ENCODE measurements around the gene TNC.

The TNC gene

GRCh38 chr9:115046199-115046598, 71.8 kb downstream of the TNC start:
- no peak overlapping the region for H3K4me3 ChIP-seq (ENCODE audit: low read depth, low read length)
- no peaks in the 10 kb centered on the region for H3K9me3 ChIP-seq
- no peaks in the 10 kb centered on the region for H3K4me1 ChIP-seq
- no peaks in the 10 kb centered on the region for H3K36me3 ChIP-seq
- no peaks in the 10 kb centered on the region for H3K27me3 ChIP-seq
- no peak for DNase-seq
- TF ChIP-seq, protein P1, sequence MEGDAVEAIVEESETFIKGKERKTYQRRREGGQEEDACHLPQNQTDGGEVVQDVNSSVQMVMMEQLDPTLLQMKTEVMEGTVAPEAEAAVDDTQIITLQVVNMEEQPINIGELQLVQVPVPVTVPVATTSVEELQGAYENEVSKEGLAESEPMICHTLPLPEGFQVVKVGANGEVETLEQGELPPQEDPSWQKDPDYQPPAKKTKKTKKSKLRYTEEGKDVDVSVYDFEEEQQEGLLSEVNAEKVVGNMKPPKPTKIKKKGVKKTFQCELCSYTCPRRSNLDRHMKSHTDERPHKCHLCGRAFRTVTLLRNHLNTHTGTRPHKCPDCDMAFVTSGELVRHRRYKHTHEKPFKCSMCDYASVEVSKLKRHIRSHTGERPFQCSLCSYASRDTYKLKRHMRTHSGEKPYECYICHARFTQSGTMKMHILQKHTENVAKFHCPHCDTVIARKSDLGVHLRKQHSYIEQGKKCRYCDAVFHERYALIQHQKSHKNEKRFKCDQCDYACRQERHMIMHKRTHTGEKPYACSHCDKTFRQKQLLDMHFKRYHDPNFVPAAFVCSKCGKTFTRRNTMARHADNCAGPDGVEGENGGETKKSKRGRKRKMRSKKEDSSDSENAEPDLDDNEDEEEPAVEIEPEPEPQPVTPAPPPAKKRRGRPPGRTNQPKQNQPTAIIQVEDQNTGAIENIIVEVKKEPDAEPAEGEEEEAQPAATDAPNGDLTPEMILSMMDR (IDR thresholded peaks at IDR 0.05; ENCODE audit: low read depth, low read length): no peak

- Histone ChIP-seq H3K4me3 (ENCODE audit: low read depth, low read length) (no peak overlapping the region), H3K4me1 (no peaks in the 10 kb centered on the region), H3K9me3 (no peaks in the 10 kb centered on the region), H3K36me3 (no peaks in the 10 kb centered on the region), H3K27me3 (no peaks in the 10 kb centered on the region)
- TF ChIP-seq, protein P1 (IDR thresholded peaks at IDR 0.05; ENCODE audit: low read depth, low read length): no peak
- DNase-seq: no peak
Observed at GRCh38 chr9:115043632-115044031, 74.3 kb downstream of the TNC start.

DNA sequence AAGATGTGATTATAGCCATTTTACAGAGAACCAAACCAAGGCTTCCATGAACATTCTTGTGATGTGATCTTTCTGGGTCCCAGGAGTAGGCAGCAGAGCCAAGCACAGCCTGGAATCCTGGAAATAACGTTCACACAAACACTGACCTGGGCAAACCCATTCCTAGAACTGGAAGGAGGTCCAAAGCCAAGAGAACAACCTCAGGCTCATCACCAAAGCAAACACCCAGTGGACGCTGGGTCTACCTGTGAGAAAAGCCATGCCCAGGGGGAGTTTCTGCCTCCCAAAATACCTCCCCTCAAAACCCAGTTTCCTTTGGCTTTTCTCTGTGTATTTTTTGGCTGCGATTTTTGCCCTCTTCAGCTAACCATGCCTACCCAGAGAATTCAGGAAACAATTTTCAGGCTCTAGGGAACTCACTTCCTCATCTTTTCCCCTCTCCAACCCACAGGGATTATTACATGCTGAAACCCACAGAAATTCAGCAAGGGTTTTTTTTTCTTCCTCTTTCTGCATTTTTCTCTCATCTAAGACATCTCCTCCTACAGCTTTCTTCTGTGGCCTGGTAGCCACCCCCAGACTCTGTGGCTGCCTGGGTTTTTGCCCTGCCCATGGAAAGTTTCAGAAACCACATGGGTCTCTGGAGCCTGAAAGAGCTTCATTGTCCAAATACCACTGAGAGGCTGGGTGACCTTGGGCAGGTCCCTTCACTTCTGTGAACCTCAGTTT, 75.0 kb downstream of the TNC start:
- H3K36me3 ChIP-seq: no peaks in the 10 kb centered on the region

GRCh38 chr9:115039516-115040120, 78.3 kb downstream of the TNC start:
- Histone ChIP-seq H3K27me3 (no peaks in the 10 kb centered on the region), H3K4me3 (ENCODE audit: low read depth, low read length) (no peak overlapping the region), H3K9me3 (no peaks in the 10 kb centered on the region), H3K36me3 (no peaks in the 10 kb centered on the region), H3K4me1 (no peaks in the 10 kb centered on the region)
- DNase-seq: no peak
- TF ChIP-seq, protein P1 (IDR thresholded peaks at IDR 0.05; ENCODE audit: low read depth, low read length): no peak

More for the DNA sequence above, 75.0 kb downstream of the TNC start:
- no peaks in the 10 kb centered on the region for H3K27me3 ChIP-seq
- TF ChIP-seq, protein P1 (IDR thresholded peaks at IDR 0.05; ENCODE audit: low read depth, low read length): no peak
- H3K4me3 ChIP-seq (ENCODE audit: low read depth, low read length): no peak overlapping the region
- no peaks in the 10 kb centered on the region for H3K4me1 ChIP-seq
- no peak for DNase-seq
- H3K9me3 ChIP-seq: no peaks in the 10 kb centered on the region

DNA sequence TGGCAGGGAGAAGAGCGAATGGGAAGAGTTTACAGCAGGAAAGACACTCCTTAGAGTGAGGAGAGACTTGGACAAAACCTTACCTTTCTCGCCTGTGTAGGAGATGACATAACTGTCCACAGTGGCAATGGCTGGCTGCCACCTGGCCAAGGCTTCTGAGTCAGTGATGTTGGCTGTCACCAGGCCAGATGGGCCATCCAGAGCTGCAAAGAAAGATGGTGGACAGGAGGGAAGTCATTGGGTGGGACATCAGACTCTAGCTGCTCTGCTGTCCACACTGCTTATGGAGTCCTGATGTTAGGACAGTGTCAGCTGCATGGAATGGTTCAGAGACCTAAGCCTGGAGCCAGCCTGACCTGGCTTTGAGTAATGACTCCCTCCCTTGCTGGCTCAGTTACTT, 79.8 kb downstream of the TNC start:
- no peaks in the 10 kb centered on the region for H3K27me3 ChIP-seq
- no peaks in the 10 kb centered on the region for H3K4me1 ChIP-seq
- DNase-seq: no peak
- TF ChIP-seq, protein P1 (IDR thresholded peaks at IDR 0.05; ENCODE audit: low read depth, low read length): no peak
- H3K9me3 ChIP-seq: no peaks in the 10 kb centered on the region
- no peaks in the 10 kb centered on the region for H3K36me3 ChIP-seq
- no peak overlapping the region for H3K4me3 ChIP-seq (ENCODE audit: low read depth, low read length)

DNA sequence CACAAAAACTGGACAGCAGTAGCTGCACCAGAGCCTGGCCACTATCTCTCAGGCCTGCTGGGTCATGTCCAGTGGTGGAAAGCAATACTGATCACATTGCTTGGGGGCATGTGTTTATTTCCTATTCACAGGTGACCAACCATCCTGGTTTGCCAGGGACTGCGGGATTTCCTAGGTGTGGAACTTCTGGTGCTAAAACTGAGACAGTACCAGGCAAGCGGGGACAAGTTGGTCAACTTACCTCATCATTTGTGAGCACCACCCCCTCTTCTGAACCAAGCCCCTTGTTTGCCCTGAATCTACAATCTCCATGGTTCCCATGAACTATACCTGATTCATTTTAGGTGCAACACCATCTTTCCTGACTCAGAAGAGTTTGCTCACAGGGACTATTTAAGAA, 81.3 kb downstream of the TNC start:
- no peaks in the 10 kb centered on the region for H3K36me3 ChIP-seq
- no peak for DNase-seq
- TF ChIP-seq, protein P1 (IDR thresholded peaks at IDR 0.05; ENCODE audit: low read depth, low read length): no peak
- no peaks in the 10 kb centered on the region for H3K27me3 ChIP-seq
- no peaks in the 10 kb centered on the region for H3K9me3 ChIP-seq
- H3K4me1 ChIP-seq: no peaks in the 10 kb centered on the region
- no peak overlapping the region for H3K4me3 ChIP-seq (ENCODE audit: low read depth, low read length)

Data from BE2C (cell line).